PC-3 (cell line): Measurements from ENCODE around the gene TNRC6C.

Experiments used
- EZH2 ChIP-seq: fragments of 300-600 bp; sonication (generic); IDR thresholded peaks from one replicate; pipeline ENCODE4 v1.6.1; 2017; ENCODE audit warnings: antibody characterized with exemption, mild to moderate bottlenecking, low read length; ENCODE audit not compliant: unreplicated experiment
- TF ChIP-seq, protein P1 (sequence below): fragments of 300-600 bp; sonication (generic); conservative IDR thresholded peaks from 2 replicates; pipeline ENCODE4 v1.5.1; 2017; ENCODE audit warnings: antibody characterized with exemption, low read depth, mild to moderate bottlenecking, low read length

DNA sequence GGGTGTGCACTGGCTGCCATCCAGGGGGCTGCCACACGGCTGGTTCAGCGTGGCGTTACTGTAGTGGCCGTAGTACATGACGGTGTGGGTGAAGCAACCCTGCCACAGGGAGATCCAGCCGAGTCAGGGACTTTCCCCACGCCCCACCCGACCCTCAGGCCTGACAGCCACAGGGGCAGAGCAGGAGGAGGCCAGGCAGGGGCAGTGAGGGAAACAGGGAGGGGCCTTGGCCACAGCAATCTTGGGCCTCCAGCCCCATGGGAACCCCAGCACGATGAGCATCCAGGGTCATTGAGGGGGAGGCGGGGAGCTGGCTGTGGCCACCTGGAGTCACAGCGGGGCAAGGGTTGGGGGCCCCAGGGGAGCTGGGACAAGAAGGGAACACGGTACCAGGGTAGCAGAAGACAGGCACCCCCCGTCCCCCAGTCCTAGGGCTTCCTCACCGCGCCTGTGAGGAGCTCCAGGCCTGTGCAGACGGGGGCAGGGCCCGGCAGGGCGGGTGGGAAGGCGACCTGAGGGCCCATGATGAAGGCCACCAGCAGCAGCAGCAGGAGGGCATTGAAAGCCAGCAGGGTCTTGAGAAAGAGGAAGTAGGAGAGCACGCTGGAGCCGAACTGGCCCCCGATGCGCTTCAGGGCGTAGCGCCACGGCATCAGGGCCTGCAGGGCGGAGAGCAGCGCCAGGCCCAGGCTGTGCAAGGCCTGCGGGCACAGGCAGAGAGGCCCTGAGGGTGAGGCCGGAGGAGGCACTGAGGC is 165.8 kb downstream of the TNRC6C start:
- TF ChIP-seq, protein P1, sequence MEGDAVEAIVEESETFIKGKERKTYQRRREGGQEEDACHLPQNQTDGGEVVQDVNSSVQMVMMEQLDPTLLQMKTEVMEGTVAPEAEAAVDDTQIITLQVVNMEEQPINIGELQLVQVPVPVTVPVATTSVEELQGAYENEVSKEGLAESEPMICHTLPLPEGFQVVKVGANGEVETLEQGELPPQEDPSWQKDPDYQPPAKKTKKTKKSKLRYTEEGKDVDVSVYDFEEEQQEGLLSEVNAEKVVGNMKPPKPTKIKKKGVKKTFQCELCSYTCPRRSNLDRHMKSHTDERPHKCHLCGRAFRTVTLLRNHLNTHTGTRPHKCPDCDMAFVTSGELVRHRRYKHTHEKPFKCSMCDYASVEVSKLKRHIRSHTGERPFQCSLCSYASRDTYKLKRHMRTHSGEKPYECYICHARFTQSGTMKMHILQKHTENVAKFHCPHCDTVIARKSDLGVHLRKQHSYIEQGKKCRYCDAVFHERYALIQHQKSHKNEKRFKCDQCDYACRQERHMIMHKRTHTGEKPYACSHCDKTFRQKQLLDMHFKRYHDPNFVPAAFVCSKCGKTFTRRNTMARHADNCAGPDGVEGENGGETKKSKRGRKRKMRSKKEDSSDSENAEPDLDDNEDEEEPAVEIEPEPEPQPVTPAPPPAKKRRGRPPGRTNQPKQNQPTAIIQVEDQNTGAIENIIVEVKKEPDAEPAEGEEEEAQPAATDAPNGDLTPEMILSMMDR, result no peak
- TF ChIP-seq EZH2, result no peak
